ENCODE results near the gene RABL2A.
"Not testable (repeated sequence)": the region's sequence is repeated elsewhere in the genome, so short reads cannot be mapped to it uniquely, and the experiment has no call there.

- TF ChIP-seq CTCF (conservative IDR thresholded peaks at IDR 0.05 in 1 of 2, IDR thresholded peaks at IDR 0.05 in 1 of 2; ENCODE audit: extremely low read depth in 1 of 2, insufficient read depth in 1 of 2, low read depth in 1 of 2, low read length in 2 of 2); EZH2 (IDR thresholded peaks at IDR 0.05; ENCODE audit: borderline replicate concordance, low read length): not testable (repeated sequence)
Observed at GRCh38 chr2:113598738-113599137, 28.3 kb upstream of the RABL2A start.

Data from mammary epithelial cell (primary cell).